HG03103 (cell line): ENCODE measurements around the gene RAG1.
"Not testable (repeated sequence)": the region's sequence is repeated elsewhere in the genome, so short reads cannot be mapped to it uniquely, and the experiment has no call there.

Source experiments
- ATAC-seq: cut with Tn5 transposase; IDR thresholded peaks from one replicate; pipeline ENCODE4 v1.9.1; 2021; ENCODE audit warnings: low read depth; ENCODE audit not compliant: unreplicated experiment

Gene RAG1

DNA sequence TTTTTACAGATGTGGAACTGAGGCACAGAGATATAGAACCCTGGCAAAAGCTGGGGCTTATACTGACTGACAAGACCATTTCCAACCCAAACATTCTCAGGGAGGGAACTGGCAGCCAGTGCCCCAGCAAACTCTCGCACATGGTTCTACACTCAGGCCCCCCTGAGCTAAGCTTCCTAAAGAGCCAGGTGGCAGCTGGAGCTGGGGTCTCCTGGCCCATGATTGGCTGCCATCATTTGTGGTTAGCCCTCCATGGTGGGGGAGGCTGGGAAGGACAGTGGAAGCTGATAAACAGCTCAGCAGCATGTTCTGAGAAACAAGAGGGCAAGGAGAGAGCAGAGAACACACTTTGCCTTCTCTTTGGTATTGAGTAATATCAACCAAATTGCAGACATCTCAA, at the start of gene RAG1:
Gene RAG1 (plus strand): TSS at position 314 of the 400 bp plus-strand sequence. CDS start 5,298 bp downstream, outside the sequence.
- ATAC-seq, result no peak

DNA sequence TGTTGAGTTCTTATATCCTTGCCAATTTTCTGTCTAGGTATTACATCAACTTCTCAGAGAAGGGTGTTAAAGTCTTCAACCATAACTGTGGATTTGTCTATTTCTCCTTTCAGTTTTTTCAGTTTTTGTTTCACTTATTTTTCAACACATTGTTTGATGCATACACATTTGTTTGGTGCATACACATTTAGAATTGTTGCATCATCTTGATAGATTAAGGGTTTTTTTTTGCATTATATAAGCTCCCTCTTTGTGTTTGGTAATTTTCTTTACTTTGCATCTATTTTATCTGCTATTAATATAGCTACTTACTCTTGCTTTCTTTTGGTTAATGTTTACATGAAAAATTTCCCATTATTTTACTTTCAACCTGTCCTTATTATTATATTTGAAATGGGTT, 37.0 kb upstream of the RAG1 start:
- no peak for ATAC-seq

DNA sequence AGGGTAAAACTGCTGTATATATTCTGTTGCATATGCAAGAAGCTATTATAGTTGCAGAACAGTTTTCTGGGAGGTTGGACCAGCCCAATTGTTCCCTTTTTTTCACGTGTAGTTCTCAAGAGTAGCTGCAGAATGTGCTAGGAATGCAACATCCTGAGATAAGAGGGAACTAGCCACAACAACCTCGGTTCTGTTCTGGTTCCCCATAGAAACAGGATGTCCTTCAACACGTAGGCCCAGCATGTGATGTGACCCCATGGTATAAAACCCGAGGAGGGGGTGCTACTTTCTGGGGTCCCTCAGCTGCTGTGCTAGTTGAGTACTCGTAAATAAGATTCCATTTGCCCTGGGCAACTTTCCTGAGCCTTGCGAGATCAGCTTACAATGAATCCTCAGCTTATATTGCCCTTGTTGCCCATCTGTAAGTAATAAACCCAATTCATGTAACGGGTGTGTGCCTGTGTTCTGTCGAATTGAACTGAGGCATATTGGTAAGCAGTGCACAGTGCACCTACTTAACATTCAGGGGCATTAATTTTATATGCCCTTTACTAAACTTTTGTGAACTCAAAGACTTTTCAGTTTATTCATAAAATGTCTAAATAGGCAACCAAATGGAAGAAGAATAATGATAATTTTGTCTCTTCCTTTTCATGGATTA, 34.7 kb upstream of the RAG1 start:
- no peak for ATAC-seq

DNA sequence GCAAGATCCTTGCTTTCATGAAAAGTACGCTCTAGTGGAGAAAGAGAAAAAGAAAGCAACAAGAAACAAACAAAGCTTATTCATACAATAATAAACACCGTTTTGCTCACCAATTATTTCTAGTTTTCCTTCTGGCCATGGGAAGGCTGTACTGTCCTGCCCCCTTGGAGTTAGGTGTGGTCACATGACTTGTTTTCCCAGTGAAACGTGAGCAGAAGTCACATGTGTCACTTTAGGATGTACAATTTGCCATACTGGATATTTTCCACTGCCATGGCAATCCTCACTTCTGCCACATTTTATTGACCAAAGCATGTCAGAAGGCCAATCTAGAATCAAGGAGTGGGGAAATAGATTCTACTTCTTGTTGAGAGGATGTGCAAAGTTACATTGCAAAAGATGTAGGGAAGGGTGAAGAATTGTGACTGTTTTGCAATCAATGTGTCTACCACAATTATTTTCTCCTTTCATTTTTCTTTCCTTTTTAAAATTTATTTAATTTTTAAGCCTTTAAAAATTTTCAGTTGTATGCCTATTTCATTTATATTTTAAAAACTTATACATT, 33.4 kb upstream of the RAG1 start:
- ATAC-seq, result no peak

DNA sequence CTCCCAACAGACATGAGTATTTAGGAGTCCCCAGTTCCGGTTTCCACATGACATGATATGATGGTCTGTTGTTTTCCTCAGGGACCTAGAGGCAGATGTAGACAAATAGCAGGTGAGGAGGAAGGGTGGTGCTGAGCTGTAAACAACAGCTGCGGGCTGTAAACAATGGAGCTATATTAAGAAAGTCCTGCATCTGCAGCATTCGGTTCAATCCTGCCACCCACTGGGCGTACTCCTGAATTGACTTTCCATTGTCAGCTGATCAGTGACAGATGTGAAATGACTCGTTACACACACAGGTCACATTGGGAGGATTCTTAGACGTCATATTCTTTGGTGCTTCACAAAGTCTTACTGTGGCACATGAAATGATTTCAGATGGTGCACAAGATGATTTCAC, 26.8 kb upstream of the RAG1 start:
- peak; percentile 98 for ATAC-seq

DNA sequence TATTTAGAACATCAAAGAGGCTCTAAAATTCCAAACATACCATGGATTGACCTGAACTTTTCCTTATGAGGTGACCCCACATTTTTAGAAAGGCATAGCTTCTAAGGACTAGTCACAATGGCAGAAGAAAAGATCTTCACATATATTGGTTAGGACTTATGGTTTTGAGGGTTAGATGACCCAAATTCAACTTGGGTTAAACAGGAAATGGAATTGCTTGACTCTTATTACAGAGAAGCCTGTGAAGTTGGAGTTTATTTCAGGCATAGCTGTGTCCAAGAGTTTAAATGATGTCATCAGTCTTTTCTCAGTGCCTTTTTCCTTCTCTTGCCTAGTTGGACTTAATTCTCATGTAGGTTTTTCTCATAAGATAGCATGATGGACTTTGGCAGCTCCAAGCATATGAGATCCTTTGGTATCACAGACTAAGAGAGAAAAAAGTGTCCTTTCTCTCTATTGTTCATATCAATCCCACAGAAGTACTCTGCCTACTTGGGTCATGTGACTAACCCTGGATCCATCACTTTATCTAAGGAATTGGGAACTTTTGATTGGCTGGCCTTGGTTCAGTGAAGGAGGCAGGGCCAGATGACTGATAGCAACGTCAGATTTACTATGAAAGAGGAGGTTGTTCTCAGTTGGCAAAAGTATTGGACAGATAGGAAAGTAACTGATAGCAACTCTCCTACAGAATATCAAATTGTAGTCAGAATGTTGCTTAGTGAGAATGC, 17.3 kb upstream of the RAG1 start:
- no peak for ATAC-seq

DNA sequence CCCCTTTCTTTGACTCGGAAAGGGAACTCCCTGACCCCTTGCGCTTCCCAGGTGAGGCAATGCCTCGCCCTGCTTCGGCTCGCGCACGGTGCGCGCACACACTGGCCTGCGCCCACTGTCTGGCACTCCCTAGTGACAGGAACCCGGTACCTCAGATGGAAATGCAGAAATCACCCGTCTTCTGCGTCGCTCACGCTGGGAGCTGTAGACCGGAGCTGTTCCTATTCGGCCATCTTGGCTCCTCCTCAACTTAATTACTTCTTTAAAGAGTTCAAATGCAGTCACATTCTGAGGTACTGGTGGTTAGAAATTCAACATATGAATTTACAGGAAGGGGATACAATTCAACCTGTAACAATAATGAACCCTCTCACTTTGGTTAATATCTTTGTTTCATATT, 10.4 kb upstream of the RAG1 start:
- not testable (repeated sequence) for ATAC-seq

DNA sequence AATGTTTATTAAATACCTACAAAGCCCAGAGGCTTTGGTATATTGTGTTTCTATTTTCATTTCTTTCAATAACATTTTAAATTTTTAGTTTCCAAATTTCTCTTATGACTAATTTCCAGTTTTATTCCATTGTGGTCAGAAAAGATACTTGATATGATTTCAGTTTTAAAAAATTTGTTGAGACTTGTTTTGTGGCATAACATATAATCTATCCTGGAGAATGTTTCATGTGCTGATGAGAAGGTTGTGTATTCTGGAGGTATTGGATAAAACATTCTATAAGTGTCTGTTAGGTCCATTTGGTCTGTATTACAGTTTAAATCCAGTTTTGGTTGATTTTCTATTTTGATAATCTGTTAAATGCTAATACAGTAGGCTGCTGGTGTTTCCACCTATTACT, 9.8 kb upstream of the RAG1 start:
- no peak for ATAC-seq

DNA sequence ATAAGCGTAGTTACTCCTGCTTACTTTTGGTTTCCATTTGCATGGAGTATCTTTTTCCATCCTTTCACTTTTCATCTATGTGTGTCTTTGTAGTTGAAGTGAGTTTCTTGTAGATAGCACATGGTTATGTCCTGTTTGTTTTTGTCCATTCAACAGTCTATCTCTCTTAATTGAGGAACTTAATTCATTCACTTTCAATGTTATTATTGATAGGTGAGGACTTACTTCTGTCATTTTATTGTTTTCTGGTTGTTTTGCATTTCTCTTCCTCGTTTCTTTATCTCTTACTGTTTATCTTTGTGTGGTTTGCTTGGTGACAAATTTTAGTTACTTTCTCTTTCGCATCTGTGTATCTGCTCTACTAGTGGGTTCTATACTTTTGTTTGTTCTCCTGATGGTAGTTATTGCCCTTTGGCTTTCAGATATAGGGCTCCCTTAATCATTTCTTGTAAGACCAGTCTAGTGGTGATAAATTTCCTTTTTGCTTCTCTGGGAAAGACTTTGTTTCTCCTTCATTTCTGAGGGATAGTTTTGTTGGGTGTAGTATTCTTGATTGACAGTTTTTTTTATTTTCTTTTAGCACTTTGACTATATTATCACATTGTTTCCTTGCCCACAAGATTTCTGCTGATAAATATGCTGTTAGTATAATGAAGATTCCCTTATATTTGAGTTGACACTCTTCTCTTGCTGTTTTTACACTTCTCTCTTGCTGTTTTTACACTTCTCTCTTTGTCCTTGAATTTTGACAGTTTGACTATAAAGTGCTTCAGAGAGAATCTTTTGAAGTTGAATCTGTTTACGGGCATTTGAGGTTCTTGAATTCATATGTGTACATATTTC, 9.0 kb upstream of the RAG1 start:
- ATAC-seq, result no peak

DNA sequence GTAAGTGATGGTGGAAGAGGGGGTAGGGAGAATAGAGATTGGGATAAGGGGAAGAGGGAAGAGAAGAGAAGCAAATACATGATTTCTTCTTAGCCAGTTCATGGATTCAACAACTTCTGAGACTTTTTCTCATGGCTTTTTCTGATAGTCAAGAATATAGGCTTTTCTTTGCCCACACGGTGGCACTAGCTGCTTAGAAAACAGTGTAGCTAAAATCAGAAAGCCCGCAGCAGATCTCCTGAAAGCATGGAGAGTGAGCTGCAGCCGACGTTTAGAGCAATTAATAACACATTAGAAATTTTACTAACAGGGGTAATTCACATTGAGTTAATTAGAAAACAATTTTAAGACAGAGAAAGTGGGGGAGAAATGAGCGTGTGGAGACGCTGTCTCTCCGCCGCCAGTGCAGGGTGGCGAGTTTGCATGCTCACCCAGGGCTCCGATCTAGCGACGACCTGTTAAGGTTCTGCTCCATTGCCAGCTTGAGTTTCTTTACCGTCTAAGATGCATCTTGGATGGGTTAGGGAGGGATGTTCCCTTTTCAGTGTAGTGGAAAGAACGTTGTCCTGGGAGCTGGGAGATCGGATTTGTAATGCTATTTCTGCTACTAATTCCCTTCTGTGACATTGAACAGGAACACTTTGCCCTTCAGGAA, 3.3 kb upstream of the RAG1 start:
- ATAC-seq, result peak; percentile 53

DNA sequence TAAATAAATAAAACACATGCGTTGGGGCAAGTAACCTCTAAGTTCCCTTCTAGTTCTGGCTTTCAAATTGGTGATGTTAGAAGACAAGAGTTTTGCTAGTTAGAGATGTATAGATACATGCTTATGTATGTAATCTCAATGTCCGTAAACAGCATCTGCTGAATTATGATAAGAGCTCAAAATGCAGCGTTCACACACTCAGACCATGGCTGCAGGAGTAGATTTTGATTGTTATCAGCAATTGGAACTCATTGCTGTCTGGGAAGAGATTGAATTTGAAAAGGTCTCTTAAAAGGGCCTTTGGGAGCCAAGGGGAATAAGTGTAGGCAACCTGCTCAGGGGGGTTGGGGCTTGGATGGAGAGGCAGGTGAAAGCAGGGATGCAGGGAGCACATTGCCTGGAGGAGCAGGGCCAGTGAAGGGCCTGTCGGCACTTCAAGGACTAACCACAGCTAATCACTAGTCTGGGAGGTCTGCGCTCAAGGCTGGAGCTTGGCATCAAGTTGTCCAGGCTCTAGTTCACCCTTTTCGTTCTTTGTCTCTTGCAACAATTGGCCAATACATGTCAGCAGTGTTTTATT, 2.7 kb upstream of the RAG1 start:
- ATAC-seq, result no peak

DNA sequence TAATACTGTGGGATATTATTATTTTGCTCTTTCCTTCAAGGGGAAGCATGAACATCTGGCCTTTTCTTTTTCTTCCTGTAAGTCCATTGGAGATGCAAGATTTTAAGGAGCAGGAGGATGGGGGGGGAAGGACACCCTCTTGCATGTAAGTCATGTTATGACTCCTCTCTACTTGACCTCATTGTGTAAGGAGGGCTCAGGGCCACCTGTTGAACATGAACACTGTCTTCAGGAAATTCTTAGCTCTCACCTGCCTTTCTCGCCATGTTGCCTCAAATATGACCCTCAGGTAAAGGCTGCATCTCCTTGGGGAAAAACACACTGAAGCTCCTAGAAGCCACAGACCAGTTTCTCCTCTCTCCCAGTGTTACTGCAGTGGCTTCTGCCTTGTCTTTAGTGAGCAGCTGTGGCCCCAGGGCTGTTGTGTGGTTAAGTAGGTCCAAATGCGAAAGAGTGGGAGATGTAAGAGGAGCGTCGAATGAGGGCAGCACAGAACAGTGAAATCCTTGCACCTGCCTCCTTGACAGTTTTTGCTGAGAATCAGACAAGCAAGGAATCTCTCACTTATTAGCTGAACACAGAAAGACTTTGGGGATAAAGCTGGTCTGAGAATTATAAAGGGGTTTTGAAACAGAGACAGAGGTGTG, 1.3 kb upstream of the RAG1 start:
- ATAC-seq, result no peak

DNA sequence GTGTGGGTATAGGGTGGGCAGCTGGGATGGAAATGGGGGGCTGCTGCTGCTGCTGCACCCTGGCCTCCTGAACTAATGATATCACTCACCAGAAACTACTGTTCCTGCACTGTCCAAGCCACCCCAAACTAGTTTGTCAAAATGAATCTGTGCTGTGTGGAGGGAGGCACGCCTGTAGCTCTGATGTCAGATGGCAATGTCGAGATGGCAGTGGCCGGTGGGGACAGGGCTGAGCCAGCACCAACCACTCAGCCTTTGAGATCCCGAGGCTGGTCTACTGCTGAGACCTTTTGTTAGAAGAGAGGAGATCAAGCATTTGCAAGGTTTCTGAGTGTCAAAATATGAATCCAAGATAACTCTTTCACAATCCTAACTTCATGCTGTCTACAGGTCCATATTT, 1.3 kb downstream of the RAG1 start:
- no peak for ATAC-seq

DNA sequence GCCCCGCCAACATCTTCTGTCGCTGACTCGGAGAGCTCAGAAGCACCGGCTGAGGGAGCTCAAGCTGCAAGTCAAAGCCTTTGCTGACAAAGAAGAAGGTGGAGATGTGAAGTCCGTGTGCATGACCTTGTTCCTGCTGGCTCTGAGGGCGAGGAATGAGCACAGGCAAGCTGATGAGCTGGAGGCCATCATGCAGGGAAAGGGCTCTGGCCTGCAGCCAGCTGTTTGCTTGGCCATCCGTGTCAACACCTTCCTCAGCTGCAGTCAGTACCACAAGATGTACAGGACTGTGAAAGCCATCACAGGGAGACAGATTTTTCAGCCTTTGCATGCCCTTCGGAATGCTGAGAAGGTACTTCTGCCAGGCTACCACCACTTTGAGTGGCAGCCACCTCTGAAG, 6.7 kb downstream of the RAG1 start:
- no peak for ATAC-seq

DNA sequence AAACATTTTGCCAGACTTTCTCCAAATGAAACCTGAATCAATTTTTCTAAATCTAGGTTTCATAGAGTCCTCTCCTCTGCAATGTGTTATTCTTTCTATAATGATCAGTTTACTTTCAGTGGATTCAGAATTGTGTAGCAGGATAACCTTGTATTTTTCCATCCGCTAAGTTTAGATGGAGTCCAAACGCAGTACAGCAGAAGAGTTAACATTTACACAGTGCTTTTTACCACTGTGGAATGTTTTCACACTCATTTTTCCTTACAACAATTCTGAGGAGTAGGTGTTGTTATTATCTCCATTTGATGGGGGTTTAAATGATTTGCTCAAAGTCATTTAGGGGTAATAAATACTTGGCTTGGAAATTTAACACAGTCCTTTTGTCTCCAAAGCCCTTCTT, 9.6 kb downstream of the RAG1 start:
- ATAC-seq, result no peak

DNA sequence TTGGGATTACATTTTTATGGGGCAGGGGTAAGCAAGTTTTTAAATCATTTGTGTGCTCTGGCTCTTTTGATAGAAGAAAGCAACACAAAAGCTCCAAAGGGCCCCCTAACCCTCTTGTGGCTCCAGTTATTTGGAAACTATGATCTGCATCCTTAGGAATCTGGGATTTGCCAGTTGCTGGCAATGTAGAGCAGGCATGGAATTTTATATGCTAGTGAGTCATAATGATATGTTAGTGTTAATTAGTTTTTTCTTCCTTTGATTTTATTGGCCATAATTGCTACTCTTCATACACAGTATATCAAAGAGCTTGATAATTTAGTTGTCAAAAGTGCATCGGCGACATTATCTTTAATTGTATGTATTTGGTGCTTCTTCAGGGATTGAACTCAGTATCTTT, 10.1 kb downstream of the RAG1 start:
- no peak for ATAC-seq

DNA sequence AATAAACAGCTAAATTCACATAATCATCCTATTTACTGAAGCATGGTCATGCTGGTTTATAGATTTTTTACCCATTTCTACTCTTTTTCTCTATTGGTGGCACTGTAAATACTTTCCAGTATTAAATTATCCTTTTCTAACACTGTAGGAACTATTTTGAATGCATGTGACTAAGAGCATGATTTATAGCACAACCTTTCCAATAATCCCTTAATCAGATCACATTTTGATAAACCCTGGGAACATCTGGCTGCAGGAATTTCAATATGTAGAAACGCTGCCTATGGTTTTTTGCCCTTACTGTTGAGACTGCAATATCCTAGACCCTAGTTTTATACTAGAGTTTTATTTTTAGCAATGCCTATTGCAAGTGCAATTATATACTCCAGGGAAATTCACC, 10.7 kb downstream of the RAG1 start:
- ATAC-seq, result no peak

DNA sequence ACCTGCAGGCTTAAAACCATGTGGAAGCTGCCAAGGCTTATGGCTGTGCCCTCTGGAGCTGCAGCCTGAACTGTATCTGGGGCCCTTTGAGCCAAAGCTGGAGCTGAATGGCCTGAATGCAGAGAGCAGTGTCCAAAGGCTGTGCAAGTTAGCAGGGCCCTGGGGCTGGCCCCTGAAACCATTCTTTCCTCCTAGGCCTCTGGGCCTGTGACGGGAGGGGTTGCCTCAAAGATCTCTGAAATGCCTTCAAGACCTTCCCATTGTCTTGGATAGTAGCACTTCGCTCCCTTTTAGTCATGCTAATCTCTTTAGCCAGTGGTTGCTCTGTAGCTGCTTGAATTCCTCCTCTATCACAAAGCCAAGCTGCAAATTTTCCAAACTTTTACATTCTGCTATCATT, 13.7 kb downstream of the RAG1 start:
- no peak for ATAC-seq

DNA sequence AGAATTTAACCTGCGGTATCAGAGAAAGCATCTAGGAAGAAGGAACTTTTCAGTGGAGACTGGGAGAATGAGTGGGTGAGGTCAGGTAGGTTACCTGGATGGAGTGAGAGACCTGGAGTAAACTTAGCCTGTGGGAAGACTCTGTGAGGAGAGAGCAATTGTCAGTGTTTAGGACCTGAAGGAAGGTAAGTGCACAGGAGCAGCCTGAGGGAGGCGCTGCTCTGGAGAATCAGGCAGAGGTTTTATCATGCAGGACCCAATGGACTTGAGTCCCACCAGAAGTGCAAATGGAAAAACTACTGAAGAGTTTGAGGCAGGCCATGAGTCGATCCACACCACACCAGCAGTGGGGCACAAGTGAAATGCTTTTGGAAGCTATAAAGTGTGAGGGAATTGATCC, 15.9 kb downstream of the RAG1 start:
- ATAC-seq, result no peak

DNA sequence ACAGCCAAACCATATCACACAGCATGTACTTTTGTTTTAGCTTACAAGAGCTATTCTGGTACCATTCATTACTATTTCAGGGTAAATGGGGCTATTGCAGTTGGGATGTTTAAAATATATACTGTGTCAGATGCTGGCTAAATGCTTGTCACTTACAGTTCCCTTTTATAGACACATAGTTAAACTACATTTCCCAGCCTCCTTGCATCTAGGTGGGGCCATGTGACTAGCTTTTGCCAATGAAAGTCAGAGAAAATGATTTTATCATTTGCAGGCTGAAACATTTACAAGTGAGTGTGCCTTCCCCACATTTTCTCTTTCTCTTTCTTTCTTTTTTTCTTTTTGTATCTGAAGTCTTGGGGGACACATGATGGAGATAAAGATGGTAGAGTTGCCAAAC, 18.7 kb downstream of the RAG1 start:
- ATAC-seq, result no peak
